Activated CD8-positive, alpha-beta memory T cell treated with anti-CD3 and anti-CD28 coated beads for 48 hours (primary cell): ENCODE results near the gene EIF4ENIF1.
"Not testable (repeated sequence)": the region's sequence is repeated elsewhere in the genome, so short reads cannot be mapped to it uniquely, and the experiment has no call there.

ENCODE experiments used
- DNase-seq, 3 experiments: peaks; one replicate each; pipeline ENCODE4 v3.0.0-alpha.2; 2020; ENCODE audit warnings: low read depth in 2 of 3, low spot score in 2 of 3

EIF4ENIF1 gene

GRCh38 chr22:31492151-31492550 is 2.5 kb upstream of the EIF4ENIF1 start:
- DNase-seq = no peak

- no peak for DNase-seq
Measured at GRCh38 chr22:31491218-31491962, 1.7 kb upstream of the EIF4ENIF1 start.

GRCh38 chr22:31490496-31490925 is 869 bp upstream of the EIF4ENIF1 start:
- peak; percentile 12 to 27 (median 19) for DNase-seq

GRCh38 chr22:31488988-31489617 is 539 bp downstream of the EIF4ENIF1 start:
- peak in 2 of 3 experiments; percentile 10 to 12 for DNase-seq

- DNase-seq = no peak
Measured at GRCh38 chr22:31488346-31488883, 1.2 kb downstream of the EIF4ENIF1 start.

GRCh38 chr22:31486951-31487350 is 2.7 kb downstream of the EIF4ENIF1 start:
- no peak for DNase-seq

- DNase-seq = not testable (repeated sequence)
Measured at GRCh38 chr22:31486369-31486768, 3.3 kb downstream of the EIF4ENIF1 start.

GRCh38 chr22:31482470-31482869 is 7.2 kb downstream of the EIF4ENIF1 start:
- DNase-seq = not testable (repeated sequence)

GRCh38 chr22:31481129-31481528 is 8.5 kb downstream of the EIF4ENIF1 start:
- no peak for DNase-seq

- no peak for DNase-seq
Measured at GRCh38 chr22:31477329-31477728, 12.3 kb downstream of the EIF4ENIF1 start.

- no peak for DNase-seq
Measured at GRCh38 chr22:31475800-31476199, 13.8 kb downstream of the EIF4ENIF1 start.

- DNase-seq = no peak
Measured at GRCh38 chr22:31474743-31475142, 14.9 kb downstream of the EIF4ENIF1 start.

GRCh38 chr22:31465307-31465706 is 24.3 kb downstream of the EIF4ENIF1 start:
- DNase-seq = no peak

- DNase-seq = no peak
Measured at GRCh38 chr22:31461699-31462098, 27.9 kb downstream of the EIF4ENIF1 start.

- no peak for DNase-seq
Measured at GRCh38 chr22:31451709-31452571, 37.7 kb downstream of the EIF4ENIF1 start.

GRCh38 chr22:31449506-31449905 is 40.1 kb downstream of the EIF4ENIF1 start:
- DNase-seq = no peak

GRCh38 chr22:31448382-31448781 is 41.3 kb downstream of the EIF4ENIF1 start:
- DNase-seq = no peak

GRCh38 chr22:31447337-31447736 is 42.3 kb downstream of the EIF4ENIF1 start:
- no peak for DNase-seq

GRCh38 chr22:31446767-31447166 is 42.9 kb downstream of the EIF4ENIF1 start:
- DNase-seq = no peak

- no peak for DNase-seq
Measured at GRCh38 chr22:31446208-31446607, 43.4 kb downstream of the EIF4ENIF1 start.

GRCh38 chr22:31445642-31446041 is 44.0 kb downstream of the EIF4ENIF1 start:
- no peak for DNase-seq
